ENCODE measurements around the gene NDUFA13. TPM values are rescaled to one million over a fixed set of nuclear protein-coding genes. Genes with fewer than 3 reads are reported as not detected.

The NDUFA13 gene
- total RNA-seq, 1 donor from 2014 or later = 294 TPM

DNA sequence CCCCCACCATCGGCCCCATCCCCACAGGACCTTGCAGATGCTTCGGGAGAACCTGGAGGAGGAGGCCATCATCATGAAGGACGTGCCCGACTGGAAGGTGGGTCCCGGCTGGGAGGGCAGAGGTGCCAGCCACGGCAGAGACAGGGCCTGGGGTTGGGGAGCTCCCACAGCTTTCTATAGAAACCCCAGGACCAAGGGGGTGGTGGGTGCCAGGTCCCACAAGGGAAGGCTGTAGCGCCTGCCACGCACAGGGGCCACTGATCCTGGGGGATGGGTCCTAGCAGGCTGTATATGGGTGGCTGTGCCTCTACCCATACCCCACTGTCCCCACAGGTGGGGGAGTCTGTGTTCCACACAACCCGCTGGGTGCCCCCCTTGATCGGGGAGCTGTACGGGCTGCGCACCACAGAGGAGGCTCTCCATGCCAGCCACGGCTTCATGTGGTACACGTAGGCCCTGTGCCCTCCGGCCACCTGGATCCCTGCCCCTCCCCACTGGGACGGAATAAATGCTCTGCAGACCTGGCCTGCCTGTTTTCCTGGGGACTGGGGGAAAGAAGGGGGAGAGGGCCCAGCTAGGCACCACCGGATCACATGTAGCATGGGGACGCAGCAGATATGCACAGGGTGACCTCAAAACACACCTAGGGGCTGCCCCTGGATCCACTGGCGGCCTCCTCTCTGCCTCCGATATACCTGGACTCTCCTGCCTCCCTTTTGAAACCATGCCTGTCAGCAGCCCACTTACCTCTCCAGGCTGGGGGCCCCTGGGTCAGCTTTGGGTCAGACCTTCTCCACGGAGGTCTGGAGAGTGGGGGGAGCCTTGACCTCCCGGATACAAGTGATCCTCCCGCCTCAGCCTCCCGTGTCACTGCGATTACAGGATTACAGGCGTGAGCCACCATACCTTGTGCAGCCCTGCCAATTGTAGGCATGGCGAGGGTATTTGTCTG lies 11.9 kb downstream of the NDUFA13 start:
- peaks cover 41% of the 10 kb centered on the region for H3K36me3 Mint-ChIP-seq (ENCODE audit: low read depth)
- no peaks in the 10 kb centered on the region for H3K27me3 Mint-ChIP-seq
- POLR2A ChIA-PET = interaction anchor here (0.9 kb wide), 1 partner anchor 8 kb away, joined by 5 read pairs; no protein-coding TSS in a partner anchor
- intact Hi-C loops (cut with micrococcal nuclease) = no loop called here
- H3K27ac Mint-ChIP-seq = no peak overlapping the region
- no peak for ATAC-seq (ENCODE audit: low read depth)
- peaks cover 36% of the 10 kb centered on the region for H3K4me1 Mint-ChIP-seq
- no peak for DNase-seq
- TF ChIP-seq, protein P1, sequence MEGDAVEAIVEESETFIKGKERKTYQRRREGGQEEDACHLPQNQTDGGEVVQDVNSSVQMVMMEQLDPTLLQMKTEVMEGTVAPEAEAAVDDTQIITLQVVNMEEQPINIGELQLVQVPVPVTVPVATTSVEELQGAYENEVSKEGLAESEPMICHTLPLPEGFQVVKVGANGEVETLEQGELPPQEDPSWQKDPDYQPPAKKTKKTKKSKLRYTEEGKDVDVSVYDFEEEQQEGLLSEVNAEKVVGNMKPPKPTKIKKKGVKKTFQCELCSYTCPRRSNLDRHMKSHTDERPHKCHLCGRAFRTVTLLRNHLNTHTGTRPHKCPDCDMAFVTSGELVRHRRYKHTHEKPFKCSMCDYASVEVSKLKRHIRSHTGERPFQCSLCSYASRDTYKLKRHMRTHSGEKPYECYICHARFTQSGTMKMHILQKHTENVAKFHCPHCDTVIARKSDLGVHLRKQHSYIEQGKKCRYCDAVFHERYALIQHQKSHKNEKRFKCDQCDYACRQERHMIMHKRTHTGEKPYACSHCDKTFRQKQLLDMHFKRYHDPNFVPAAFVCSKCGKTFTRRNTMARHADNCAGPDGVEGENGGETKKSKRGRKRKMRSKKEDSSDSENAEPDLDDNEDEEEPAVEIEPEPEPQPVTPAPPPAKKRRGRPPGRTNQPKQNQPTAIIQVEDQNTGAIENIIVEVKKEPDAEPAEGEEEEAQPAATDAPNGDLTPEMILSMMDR (IDR thresholded peaks at IDR 0.05) = no peak
- CTCF ChIA-PET = no interaction called here
- H3K9me3 Mint-ChIP-seq = no peaks in the 10 kb centered on the region
- H3K4me3 Mint-ChIP-seq = no peak overlapping the region

DNA sequence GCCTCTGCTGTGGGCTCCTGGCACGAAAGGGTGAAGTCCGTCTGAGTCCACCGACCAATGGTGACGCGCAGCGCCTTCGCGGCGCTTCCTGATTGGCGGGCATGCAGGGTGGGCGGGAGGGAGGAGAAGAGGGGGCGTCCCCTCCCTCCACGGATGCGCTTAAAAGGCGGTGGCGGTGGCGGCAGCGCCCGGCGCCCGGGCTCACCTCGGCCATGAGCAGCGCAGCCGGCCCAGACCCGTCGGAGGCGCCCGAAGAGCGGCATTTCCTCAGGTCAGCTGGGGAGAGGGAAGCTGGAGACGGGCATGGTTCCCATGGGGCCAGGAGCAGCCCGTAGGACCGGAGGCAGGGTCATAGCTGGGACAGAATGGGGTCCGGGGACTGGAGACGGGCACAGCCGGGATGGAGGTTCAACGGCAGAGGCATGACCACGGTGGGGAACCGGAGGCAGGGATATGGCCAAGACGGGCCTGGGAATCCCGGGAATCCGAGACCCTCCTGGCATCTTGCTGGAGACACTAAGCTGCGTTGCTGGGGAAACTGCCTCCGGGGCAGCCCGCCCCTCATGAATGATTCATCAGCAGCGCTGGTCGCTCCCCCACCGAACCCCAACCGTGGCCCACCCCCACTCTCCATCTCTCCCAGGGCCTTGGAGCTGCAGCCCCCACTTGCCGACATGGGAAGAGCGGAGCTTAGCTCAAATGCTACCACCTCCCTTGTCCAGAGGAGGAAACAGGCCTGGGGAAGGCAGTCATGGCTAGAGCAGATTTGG lies 12.9 kb downstream of the NDUFA13 start, which contains the start of gene YJEFN3:
TSS of gene YJEFN3 (plus strand) at position 191 of the 770 bp plus-strand sequence. CDS start at position 213, 22 bp downstream.
- POLR2A ChIA-PET = interaction anchor here (0.9 to 1.3 kb wide), 2 partner anchors 9 to 115 kb away, joined by 5 to 6 read pairs; partner anchors contain the start of gene GMIP
- CTCF ChIA-PET = no interaction called here
- Mint-ChIP-seq H3K9me3 (no peaks in the 10 kb centered on the region), H3K36me3 (ENCODE audit: low read depth) (peaks cover 38% of the 10 kb centered on the region), H3K27me3 (no peaks in the 10 kb centered on the region), H3K4me1 (peaks cover 34% of the 10 kb centered on the region), H3K27ac (no peak within 1 kb of the TSS), H3K4me3 (no peak within 1 kb of the TSS)
- TF ChIP-seq, protein P1 (IDR thresholded peaks at IDR 0.05) = no peak
- ATAC-seq (ENCODE audit: low read depth) (no peak), DNase-seq (no peak)
- intact Hi-C loops (cut with micrococcal nuclease) = no loop called here

DNA sequence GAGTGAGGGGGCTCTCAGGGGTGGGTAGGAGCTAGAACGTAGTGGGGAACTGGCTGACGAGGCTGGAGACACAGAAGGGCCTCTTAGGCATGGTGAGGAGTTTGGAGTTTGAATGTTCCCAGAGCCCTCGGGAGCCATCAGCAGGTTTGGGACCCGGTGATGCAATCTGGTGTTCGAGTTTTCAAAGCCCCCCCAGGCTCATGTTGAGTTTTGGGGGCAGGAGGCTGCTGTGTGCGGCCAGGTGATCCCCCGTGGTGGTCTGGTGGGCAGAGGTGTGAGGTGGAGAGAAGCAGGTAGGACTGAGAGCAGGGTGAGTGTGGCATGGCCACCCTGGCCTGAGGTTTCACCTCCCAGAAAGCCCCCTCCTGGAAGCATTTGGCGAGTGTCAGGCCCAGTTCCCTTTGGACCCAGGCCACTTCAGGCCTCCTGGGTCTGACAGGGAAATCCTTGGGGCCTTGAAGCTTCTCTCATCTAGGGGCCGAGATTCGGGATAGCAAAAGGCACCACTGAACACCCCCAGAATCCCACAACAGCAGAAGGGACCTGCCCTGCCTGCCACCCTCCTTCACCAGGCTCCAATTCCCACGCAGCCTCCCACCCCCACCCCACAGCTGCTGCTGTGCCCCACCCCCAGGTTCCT lies 13.9 kb downstream of the NDUFA13 start:
- Mint-ChIP-seq H3K4me1 (peaks cover 26% of the 10 kb centered on the region), H3K36me3 (ENCODE audit: low read depth) (peaks cover 36% of the 10 kb centered on the region), H3K27ac (no peak overlapping the region), H3K9me3 (no peaks in the 10 kb centered on the region), H3K27me3 (no peaks in the 10 kb centered on the region), H3K4me3 (no peak overlapping the region)
- CTCF ChIA-PET = interaction anchor here (1.2 to 3.4 kb wide), 3 partner anchors 24 to 428 kb away, joined by 3 to 46 read pairs (median 3); partner anchors contain the start of gene GMIP
- ATAC-seq (ENCODE audit: low read depth) (no peak), DNase-seq (no peak)
- POLR2A ChIA-PET = interaction anchor here (1.3 kb wide), 1 partner anchor 114 kb away, joined by 6 read pairs; the partner anchor contains the start of gene GMIP
- intact Hi-C loops (cut with micrococcal nuclease) = no loop called here
- TF ChIP-seq, protein P1 (IDR thresholded peaks at IDR 0.05) = no peak

DNA sequence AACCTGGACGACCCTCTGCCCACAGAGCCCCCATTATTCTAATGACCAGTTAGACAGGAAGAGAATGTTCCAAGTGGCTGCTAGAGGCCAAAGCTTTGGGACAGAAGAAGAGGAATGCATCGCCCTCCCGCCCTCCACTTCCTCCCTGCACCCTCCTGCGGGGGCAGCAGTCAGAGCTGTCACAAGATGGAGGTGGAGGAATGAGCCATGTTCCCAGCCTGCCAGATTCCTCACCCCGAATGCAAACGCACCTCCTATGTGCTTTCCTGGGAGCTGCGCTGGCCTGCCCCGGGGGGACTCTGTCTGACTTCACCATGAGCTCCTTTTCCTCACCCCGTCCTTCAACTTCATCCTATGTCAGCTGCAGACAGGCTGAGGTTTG lies 14.4 kb downstream of the NDUFA13 start:
- peaks cover 36% of the 10 kb centered on the region for H3K36me3 Mint-ChIP-seq (ENCODE audit: low read depth)
- no peak for ATAC-seq (ENCODE audit: low read depth)

More for the DNA sequence above, 14.4 kb downstream of the NDUFA13 start:
- H3K27me3 Mint-ChIP-seq = no peaks in the 10 kb centered on the region
- H3K4me3 Mint-ChIP-seq = no peak overlapping the region
- ChIA-PET POLR2A (no interaction called here), CTCF (interaction anchor here (1.2 to 3.4 kb wide), 3 partner anchors 24 to 428 kb away, joined by 3 to 46 read pairs (median 3); partner anchors contain the start of gene GMIP)
- no peak overlapping the region for H3K27ac Mint-ChIP-seq
- no peak for DNase-seq
- H3K4me1 Mint-ChIP-seq = peaks cover 21% of the 10 kb centered on the region
- intact Hi-C loops (cut with micrococcal nuclease) = no loop called here
- H3K9me3 Mint-ChIP-seq = no peaks in the 10 kb centered on the region
- TF ChIP-seq, protein P1 (IDR thresholded peaks at IDR 0.05) = no peak

Measured in activated B cell treated with CpG ODN at 0.5 μM for 24 hours (primary cell).